IMR-90 (cell line): Measurements from ENCODE around the gene PLCG2. TPM values are rescaled to one million over a fixed set of nuclear protein-coding genes. Genes with fewer than 3 reads are reported as not detected.

Experiments used
- ATAC-seq: fragments of 200-7000 bp; cut with Tn5 transposase; 2 replicates; pipeline ENCODE4 v1.9.1; 2020; ENCODE audit warnings: low read depth, mild to moderate bottlenecking, moderate library complexity
- BruUV-seq: library from RNA; stranded (reverse); fragments of 400-500 nt; replicated peaks from 2 replicates; lab custom pipeline; 2021; lab: Mats Ljungman, UMichigan
- CTCF ChIA-PET: fragments of 300-600 bp; formaldehyde crosslinking; extraction: SDS; loops from one replicate; lab custom pipeline; 2021; ENCODE audit warnings: antibody characterized with exemption; lab: Yijun Ruan, JAX
- POLR2A ChIA-PET: fragments of 300-600 bp; sonication (Branson Sonifier 250); formaldehyde crosslinking; loops from one replicate; lab custom pipeline; 2022; ENCODE audit warnings: antibody characterized with exemption; ENCODE audit not compliant: unreplicated experiment; lab: Charles Lee
- DNase-seq: peaks from one replicate; pipeline ENCODE4 v3.0.0; 2013
- H2AFZ ChIP-seq: replicated peaks from 2 replicates; pipeline ENCODE3; 2013; ENCODE audit warnings: low read length, mild to moderate bottlenecking; ENCODE audit not compliant: poor library complexity
- H2AK5ac ChIP-seq: 2 replicates; pipeline ENCODE4 v1.6.1; 2013; ENCODE audit warnings: low read depth, low read length, inconsistent platforms
- H2AK9ac ChIP-seq: replicated peaks from 2 replicates; pipeline ENCODE3; 2013; ENCODE audit warnings: mild to moderate bottlenecking, low read depth, low read length, moderate library complexity; ENCODE audit not compliant: poor library complexity
- H2BK120ac ChIP-seq: 2 replicates; pipeline ENCODE4 v1.6.1; 2013; ENCODE audit warnings: low read depth, low read length, inconsistent platforms
- H2BK15ac ChIP-seq: 3 replicates; pipeline ENCODE4 v1.6.1; 2013; ENCODE audit warnings: low read depth, low read length, inconsistent platforms
- H2BK20ac ChIP-seq: 2 replicates; pipeline ENCODE4 v1.6.1; 2013; ENCODE audit warnings: low read depth, mild to moderate bottlenecking, inconsistent platforms, low read length, moderate library complexity
- H2BK5ac ChIP-seq: 2 replicates; pipeline ENCODE4 v1.6.1; 2013; ENCODE audit warnings: mild to moderate bottlenecking, low read depth, low read length, inconsistent platforms; ENCODE audit not compliant: poor library complexity, severe bottlenecking
- H3K14ac ChIP-seq: replicated peaks from 2 replicates; pipeline ENCODE4 v1.6.1; 2013; ENCODE audit warnings: low read depth, low read length, inconsistent platforms
- H3K18ac ChIP-seq: 2 replicates; pipeline ENCODE4 v1.6.1; 2013; ENCODE audit warnings: low read depth, low read length, control low read depth
- H3K23ac ChIP-seq: 2 replicates; pipeline ENCODE4 v1.6.1; 2013; ENCODE audit warnings: low read depth, low read length, inconsistent platforms
- H3K27ac ChIP-seq: 2 replicates; pipeline ENCODE4 v1.5.1; 2013; ENCODE audit warnings: mild to moderate bottlenecking, control low read depth, low read length; ENCODE audit not compliant: insufficient read depth
- H3K27me3 ChIP-seq: 2 replicates; pipeline ENCODE4 v1.6.1; 2013; ENCODE audit warnings: low read length; ENCODE audit not compliant: control insufficient read depth, insufficient read depth
- H3K36me3 ChIP-seq: 2 replicates; pipeline ENCODE4 v1.6.1; 2013; ENCODE audit warnings: low read length, mixed read lengths; ENCODE audit not compliant: control insufficient read depth, insufficient read depth
- H3K4ac ChIP-seq: 2 replicates; pipeline ENCODE4 v1.6.1; 2013; ENCODE audit warnings: low read depth, low read length, inconsistent platforms
- H3K4me1 ChIP-seq: 2 replicates; pipeline ENCODE4 v1.6.1; 2013; ENCODE audit warnings: low read length, mixed read lengths; ENCODE audit not compliant: control insufficient read depth, insufficient read depth
- H3K4me2 ChIP-seq: 2 replicates; pipeline ENCODE4 v1.6.1; 2013; ENCODE audit warnings: low read depth, mild to moderate bottlenecking, control low read depth, low read length, moderate library complexity
- H3K4me3 ChIP-seq: 2 replicates; pipeline ENCODE4 v1.5.1; 2013; ENCODE audit warnings: low read depth, mild to moderate bottlenecking, control low read depth, low read length, moderate library complexity; ENCODE audit not compliant: insufficient read depth
- H3K56ac ChIP-seq: 2 replicates; pipeline ENCODE4 v1.6.1; 2013; ENCODE audit warnings: low read length, inconsistent platforms; ENCODE audit not compliant: insufficient read depth; ENCODE audit errors: extremely low read depth
- H3K79me1 ChIP-seq, 2 experiments: 2 replicates each; pipeline ENCODE4 v1.6.1; 2013; ENCODE audit warnings: low read length in 2 of 2, inconsistent platforms in 1 of 2, low read depth in 1 of 2
- H3K9ac ChIP-seq: 2 replicates; pipeline ENCODE4 v1.6.1; 2013; ENCODE audit warnings: low read depth, low read length, control low read depth
- H3K9me1 ChIP-seq: 2 replicates; pipeline ENCODE4 v1.6.1; 2013; ENCODE audit warnings: low read length, inconsistent platforms; ENCODE audit not compliant: insufficient read depth
- H3K9me3 ChIP-seq: 2 replicates; pipeline ENCODE4 v1.6.1; 2013; ENCODE audit warnings: low read length; ENCODE audit not compliant: control insufficient read depth, insufficient read depth
- H4K20me1 ChIP-seq: 2 replicates; pipeline ENCODE4 v1.6.1; 2013; ENCODE audit warnings: low read length, inconsistent platforms; ENCODE audit not compliant: insufficient read depth
- H4K5ac ChIP-seq: 2 replicates; pipeline ENCODE4 v1.6.1; 2013; ENCODE audit warnings: mild to moderate bottlenecking, low read depth, low read length, control low read depth
- H4K8ac ChIP-seq, 2 experiments: 2 replicates each; pipeline ENCODE4 v1.6.1; 2013; ENCODE audit warnings: low read depth in 2 of 2, low read length in 2 of 2, control low read depth in 1 of 2, inconsistent platforms in 1 of 2
- H4K91ac ChIP-seq: 2 replicates; pipeline ENCODE4 v1.6.1; 2013; ENCODE audit warnings: low read depth, low read length, inconsistent platforms; ENCODE audit not compliant: insufficient read depth
- BHLHE40 ChIP-seq: fragments of 150-350 bp; IDR thresholded peaks from 2 replicates; pipeline ENCODE4 v1.6.1; 2016; ENCODE audit warnings: mild to moderate bottlenecking, low read depth, low read length
- CEBPB ChIP-seq: IDR thresholded peaks from 2 replicates; pipeline ENCODE4 v1.6.1; 2012; ENCODE audit warnings: low read depth, low read length, improper control_type of control experiment
- CHD1 ChIP-seq: IDR thresholded peaks from 2 replicates; pipeline ENCODE4 v1.6.1; 2012; ENCODE audit warnings: low read depth, low read length, improper control_type of control experiment
- CTCF ChIP-seq: conservative IDR thresholded peaks from 2 replicates; pipeline ENCODE4 v1.5.1; 2012; ENCODE audit warnings: mild to moderate bottlenecking, low read depth, low read length, improper control_type of control experiment
- MAFK ChIP-seq: IDR thresholded peaks from 2 replicates; pipeline ENCODE4 v1.6.1; 2012; ENCODE audit warnings: low read depth, low read length, improper control_type of control experiment
- MAZ ChIP-seq: IDR thresholded peaks from 2 replicates; pipeline ENCODE4 v1.6.1; 2012; ENCODE audit warnings: low read depth, mild to moderate bottlenecking, low read length, improper control_type of control experiment, moderate library complexity, borderline replicate concordance
- MXI1 ChIP-seq: IDR thresholded peaks from 2 replicates; pipeline ENCODE4 v1.6.1; 2012; ENCODE audit warnings: low read depth, mild to moderate bottlenecking, low read length, moderate library complexity, borderline replicate concordance
- NFE2L2 ChIP-seq: fragments of 150-350 bp; IDR thresholded peaks from 2 replicates; pipeline ENCODE4 v1.6.1; 2016; ENCODE audit warnings: low read depth, mild to moderate bottlenecking, low read length
- POLR2A ChIP-seq: IDR thresholded peaks from 2 replicates; pipeline ENCODE4 v1.6.1; 2012; ENCODE audit warnings: mild to moderate bottlenecking, low read depth, low read length
- RAD21 ChIP-seq: IDR thresholded peaks from 2 replicates; pipeline ENCODE4 v1.6.1; 2012; ENCODE audit warnings: low read length, improper control_type of control experiment
- RCOR1 ChIP-seq: IDR thresholded peaks from 2 replicates; pipeline ENCODE4 v1.6.1; 2012; ENCODE audit warnings: mild to moderate bottlenecking, low read length, improper control_type of control experiment; ENCODE audit not compliant: insufficient replicate concordance
- RFX5 ChIP-seq: IDR thresholded peaks from 2 replicates; pipeline ENCODE4 v1.8.0; 2012; ENCODE audit warnings: low read depth, mild to moderate bottlenecking, low read length, moderate library complexity
- SMC3 ChIP-seq: fragments of 150-350 bp; IDR thresholded peaks from 2 replicates; pipeline ENCODE4 v1.6.1; 2016; ENCODE audit warnings: low read depth, mild to moderate bottlenecking, antibody characterized with exemption, low read length, moderate library complexity
- USF2 ChIP-seq: fragments of 150-350 bp; IDR thresholded peaks from 2 replicates; pipeline ENCODE4 v1.6.1; 2017; ENCODE audit warnings: mild to moderate bottlenecking, antibody characterized with exemption, low read length, low read depth
- WGBS, 2 experiments: methylation state at CpG; one replicate each; pipeline versions ENCODE4 v1.1.5 to v1.1.7; 2013; ENCODE audit warnings: missing lambda C conversion rate in 2 of 2; ENCODE audit not compliant: insufficient read length in 1 of 2; ENCODE audit errors: extremely low coverage in 2 of 2; 5-methylcytosine and 5-hydroxymethylcytosine counted together
- dilution Hi-C: fragments of 300-500 bp; cut with HindIII; formaldehyde crosslinking; loops from one replicate; pipeline ENCODE4 v1.14.3; 2018; ENCODE audit warnings: low sequenced_read_pairs; ENCODE audit not compliant: unreplicated experiment
- in situ Hi-C: fragments of 300-500 bp; cut with MboI; formaldehyde crosslinking; loops from 3 replicates; pipeline ENCODE4 v1.14.3; 2019; ENCODE audit warnings: low sequenced_read_pairs, inconsistent platforms, mixed read lengths
- intact Hi-C: fragments of 100-400 bp; cut with micrococcal nuclease; formaldehyde crosslinking; loops from 2 replicates; pipeline ENCODE4 v1.10.0; 2022
- polyA plus RNA-seq, 3 experiments: library from polyadenylated mRNA; depleted of rRNA; stranded (reverse); fragments of >200 nt; gene quantifications; 2 replicates each; pipeline ENCODE4 v1.2.3, GENCODE V29; 2012; ENCODE audit warnings: low replicate concordance in 1 of 3
- total RNA-seq: library from RNA; depleted of rRNA; stranded (reverse); fragments of >200 nt; gene quantifications from 2 replicates; pipeline ENCODE4 v1.2.3, GENCODE V29; 2012
- TF ChIP-seq, protein P1 (sequence below): fragments of 150-350 bp; IDR thresholded peaks from 2 replicates; pipeline ENCODE4 v1.6.1; 2016; ENCODE audit warnings: low read depth, mild to moderate bottlenecking, low read length, moderate library complexity, borderline replicate concordance

The PLCG2 gene
- total and polyA plus RNA-seq, 2 of the 4 experiments (the other 2 are of a cell fraction), result 0.14 to 0.18 TPM

DNA sequence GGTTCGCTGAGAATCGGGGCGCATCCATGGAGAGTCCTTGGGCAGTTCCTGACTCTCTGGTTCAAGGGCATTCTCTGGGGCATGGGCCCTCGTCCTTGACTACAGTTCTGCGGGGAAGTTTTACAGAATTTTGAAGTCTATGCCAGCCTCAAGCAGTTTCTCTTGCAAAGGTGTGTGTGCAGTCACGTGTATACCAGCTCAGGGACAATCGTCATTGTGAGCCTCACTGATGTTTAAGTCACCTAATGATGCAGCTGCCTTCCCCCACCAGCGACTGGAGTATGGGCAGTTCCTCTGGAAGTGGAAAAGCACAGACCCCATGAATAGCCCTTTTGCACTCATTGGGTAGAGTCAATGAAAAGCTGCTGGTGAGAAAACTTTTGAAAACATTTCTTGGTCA is 1.3 kb downstream of the PLCG2 start:
- H3K4me3 ChIP-seq, result no peak overlapping the region
- no peak for DNase-seq
- no peak overlapping the region for H2AK5ac ChIP-seq
- no peak overlapping the region for H3K4me2 ChIP-seq
- H3K14ac ChIP-seq, result no peak overlapping the region
- TF ChIP-seq NFE2L2 (no peak), POLR2A (no peak), CEBPB (no peak), MAZ (no peak), RCOR1 (no peak), CHD1 (no peak), RFX5 (no peak), RAD21 (no peak), USF2 (no peak), SMC3 (no peak), MXI1 (no peak), CTCF (no peak), MAFK (no peak), BHLHE40 (no peak)
- TF ChIP-seq, protein P1, sequence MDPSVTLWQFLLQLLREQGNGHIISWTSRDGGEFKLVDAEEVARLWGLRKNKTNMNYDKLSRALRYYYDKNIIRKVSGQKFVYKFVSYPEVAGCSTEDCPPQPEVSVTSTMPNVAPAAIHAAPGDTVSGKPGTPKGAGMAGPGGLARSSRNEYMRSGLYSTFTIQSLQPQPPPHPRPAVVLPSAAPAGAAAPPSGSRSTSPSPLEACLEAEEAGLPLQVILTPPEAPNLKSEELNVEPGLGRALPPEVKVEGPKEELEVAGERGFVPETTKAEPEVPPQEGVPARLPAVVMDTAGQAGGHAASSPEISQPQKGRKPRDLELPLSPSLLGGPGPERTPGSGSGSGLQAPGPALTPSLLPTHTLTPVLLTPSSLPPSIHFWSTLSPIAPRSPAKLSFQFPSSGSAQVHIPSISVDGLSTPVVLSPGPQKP, result no peak
- ChIA-PET POLR2A (no interaction called here), CTCF (no interaction called here)
- H2BK15ac ChIP-seq, result no peak overlapping the region
- in situ Hi-C loops (no loop called here), intact Hi-C loops (no loop called here), dilution Hi-C loops (no loop called here)
- no peak overlapping the region for H3K23ac ChIP-seq
- H2BK20ac ChIP-seq, result no peak overlapping the region
- no peak overlapping the region for H4K8ac ChIP-seq
- no peak overlapping the region for H2AFZ ChIP-seq
- no peak overlapping the region for H3K27ac ChIP-seq
- H2BK120ac ChIP-seq, result no peak overlapping the region
- H3K18ac ChIP-seq, result no peak overlapping the region
- WGBS, 2 experiments, result 43% methylated on average over 1 of the region's 8 CpGs; no CpG with 5 or more reads in 1 of the 2 experiments
- H3K36me3 ChIP-seq, result no peaks in the 10 kb centered on the region
- H3K9me1 ChIP-seq, result no peaks in the 10 kb centered on the region
- H3K4ac ChIP-seq, result no peak overlapping the region
- no peak overlapping the region for H4K91ac ChIP-seq
- H3K4me1 ChIP-seq, result no peaks in the 10 kb centered on the region
- no peaks in the 10 kb centered on the region for H4K20me1 ChIP-seq
- no peaks in the 10 kb centered on the region for H3K79me1 ChIP-seq
- no TSS peak for BruUV-seq
- H3K9ac ChIP-seq, result no peak overlapping the region
- H2BK5ac ChIP-seq, result no peak overlapping the region
- no peak overlapping the region for H2AK9ac ChIP-seq
- H3K27me3 ChIP-seq, result peaks cover 50% of the 10 kb centered on the region
- H3K56ac ChIP-seq, result no peak overlapping the region
- no peak for ATAC-seq
- H4K5ac ChIP-seq, result no peak overlapping the region
- H3K9me3 ChIP-seq, result no peaks in the 10 kb centered on the region
